Measurements from ENCODE around the gene DPM1.

DNA sequence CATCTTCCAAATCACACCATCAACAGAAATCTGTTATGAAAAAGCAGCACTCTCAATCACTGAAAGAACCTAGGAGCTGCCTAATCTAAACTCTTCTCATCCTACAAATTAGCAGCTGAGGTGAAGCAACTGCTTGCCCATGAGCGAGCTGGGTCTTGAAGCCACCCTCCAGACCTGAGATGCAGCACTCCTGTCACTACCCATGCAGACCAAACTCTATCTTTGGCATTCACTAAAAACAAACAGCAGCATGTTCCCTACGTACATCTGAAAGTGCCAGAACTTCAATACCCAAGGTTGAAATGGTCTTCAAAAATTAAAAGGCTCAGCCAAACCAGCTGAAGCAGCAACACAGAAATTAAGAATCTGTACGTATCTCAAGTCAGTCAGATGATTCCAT is 41.4 kb downstream of the DPM1 start:
- TF ChIP-seq, protein P1, sequence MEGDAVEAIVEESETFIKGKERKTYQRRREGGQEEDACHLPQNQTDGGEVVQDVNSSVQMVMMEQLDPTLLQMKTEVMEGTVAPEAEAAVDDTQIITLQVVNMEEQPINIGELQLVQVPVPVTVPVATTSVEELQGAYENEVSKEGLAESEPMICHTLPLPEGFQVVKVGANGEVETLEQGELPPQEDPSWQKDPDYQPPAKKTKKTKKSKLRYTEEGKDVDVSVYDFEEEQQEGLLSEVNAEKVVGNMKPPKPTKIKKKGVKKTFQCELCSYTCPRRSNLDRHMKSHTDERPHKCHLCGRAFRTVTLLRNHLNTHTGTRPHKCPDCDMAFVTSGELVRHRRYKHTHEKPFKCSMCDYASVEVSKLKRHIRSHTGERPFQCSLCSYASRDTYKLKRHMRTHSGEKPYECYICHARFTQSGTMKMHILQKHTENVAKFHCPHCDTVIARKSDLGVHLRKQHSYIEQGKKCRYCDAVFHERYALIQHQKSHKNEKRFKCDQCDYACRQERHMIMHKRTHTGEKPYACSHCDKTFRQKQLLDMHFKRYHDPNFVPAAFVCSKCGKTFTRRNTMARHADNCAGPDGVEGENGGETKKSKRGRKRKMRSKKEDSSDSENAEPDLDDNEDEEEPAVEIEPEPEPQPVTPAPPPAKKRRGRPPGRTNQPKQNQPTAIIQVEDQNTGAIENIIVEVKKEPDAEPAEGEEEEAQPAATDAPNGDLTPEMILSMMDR (IDR thresholded peaks at IDR 0.05; ENCODE audit: extremely low read depth in 1 of 2, insufficient read depth in 1 of 2, low read depth in 1 of 2, low read length in 2 of 2), result no peak
- TF ChIP-seq POLR2A (IDR thresholded peaks at IDR 0.05; ENCODE audit: low read depth, low read length) (no peak), POLR2AphosphoS5 (IDR thresholded peaks at IDR 0.05; ENCODE audit: insufficient read depth, low read depth, low read length) (no peak), EZH2 (IDR thresholded peaks at IDR 0.05; ENCODE audit: borderline replicate concordance, low read depth, low read length, severe bottlenecking) (no peak)
- TF ChIP-seq, protein P2, sequence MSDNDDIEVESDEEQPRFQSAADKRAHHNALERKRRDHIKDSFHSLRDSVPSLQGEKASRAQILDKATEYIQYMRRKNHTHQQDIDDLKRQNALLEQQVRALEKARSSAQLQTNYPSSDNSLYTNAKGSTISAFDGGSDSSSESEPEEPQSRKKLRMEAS (IDR thresholded peaks at IDR 0.05; ENCODE audit: insufficient read depth, insufficient read length), result no peak
